H9 (cell line): ENCODE data around the gene OR8D1. TPM values are rescaled to one million over a fixed set of nuclear protein-coding genes. Genes with fewer than 3 reads are reported as not detected.

Experiments used
- DNase-seq: peaks from one replicate; pipeline ENCODE4 v3.0.0-alpha.2; 2017
- H2AFZ ChIP-seq: one replicate; pipeline ENCODE4 v1.6.1; 2013; ENCODE audit warnings: mild to moderate bottlenecking, low read length, control low read depth, moderate library complexity
- H2AK5ac ChIP-seq: 2 replicates; pipeline ENCODE4 v1.6.1; 2013; ENCODE audit warnings: low read length, control low read depth, mixed read lengths; ENCODE audit not compliant: insufficient read length
- H2BK120ac ChIP-seq: one replicate; pipeline ENCODE4 v1.6.1; 2013; ENCODE audit warnings: low read depth, mild to moderate bottlenecking, low read length, control low read depth, inconsistent platforms; ENCODE audit not compliant: poor library complexity, severe bottlenecking
- H2BK12ac ChIP-seq: 2 replicates; pipeline ENCODE4 v1.6.1; 2013; ENCODE audit warnings: low read length, control low read depth, mixed read lengths, low read depth; ENCODE audit not compliant: insufficient read length
- H2BK15ac ChIP-seq: 2 replicates; pipeline ENCODE4 v1.6.1; 2013; ENCODE audit warnings: low read depth, low read length, control low read depth
- H2BK20ac ChIP-seq: one replicate; pipeline ENCODE4 v1.6.1; 2013; ENCODE audit warnings: low read depth, mild to moderate bottlenecking, low read length, control low read depth, inconsistent platforms; ENCODE audit not compliant: poor library complexity, severe bottlenecking
- H2BK5ac ChIP-seq: 2 replicates; pipeline ENCODE4 v1.6.1; 2013; ENCODE audit warnings: low read length, control low read depth, mixed read lengths; ENCODE audit not compliant: insufficient read length
- H3K14ac ChIP-seq: 2 replicates; pipeline ENCODE4 v1.6.1; 2013; ENCODE audit warnings: low read length, control low read depth; ENCODE audit not compliant: insufficient read depth
- H3K18ac ChIP-seq: 2 replicates; pipeline ENCODE4 v1.6.1; 2013; ENCODE audit warnings: low read depth, mild to moderate bottlenecking, mixed read lengths, low read length, control low read depth; ENCODE audit not compliant: insufficient read length
- H3K23ac ChIP-seq: 2 replicates; pipeline ENCODE4 v1.6.1; 2013; ENCODE audit warnings: low read length, control low read depth, mixed read lengths, low read depth; ENCODE audit not compliant: insufficient read length
- H3K23me2 ChIP-seq: 2 replicates; pipeline ENCODE4 v1.6.1; 2013; ENCODE audit warnings: low read depth, mild to moderate bottlenecking, mixed read lengths, low read length, control low read depth; ENCODE audit not compliant: insufficient read length, poor library complexity, severe bottlenecking
- H3K27ac ChIP-seq: 2 replicates; pipeline ENCODE4 v1.5.1; 2013; ENCODE audit warnings: low read length, control low read depth, mixed read lengths, low read depth; ENCODE audit not compliant: insufficient read length
- H3K27me3 ChIP-seq: 2 replicates; pipeline ENCODE4 v1.6.1; 2013; ENCODE audit warnings: low read length, control low read depth, inconsistent platforms; ENCODE audit not compliant: insufficient read depth
- H3K4ac ChIP-seq: 2 replicates; pipeline ENCODE4 v1.6.1; 2013; ENCODE audit warnings: low read depth, mild to moderate bottlenecking, control low read depth, inconsistent platforms, low read length, moderate library complexity
- H3K4me1 ChIP-seq: 2 replicates; pipeline ENCODE4 v1.6.1; 2013; ENCODE audit warnings: low read length, control low read depth, inconsistent platforms; ENCODE audit not compliant: insufficient read depth
- H3K4me2 ChIP-seq: 2 replicates; pipeline ENCODE4 v1.6.1; 2013; ENCODE audit warnings: low read length, control low read depth, mixed read lengths; ENCODE audit not compliant: insufficient read length, insufficient read depth
- H3K56ac ChIP-seq: 2 replicates; pipeline ENCODE4 v1.6.1; 2013; ENCODE audit warnings: low read depth, mild to moderate bottlenecking, mixed read lengths, low read length, control low read depth; ENCODE audit not compliant: insufficient read length
- H3K79me1 ChIP-seq: 2 replicates; pipeline ENCODE4 v1.6.1; 2013; ENCODE audit warnings: low read depth, mild to moderate bottlenecking, moderate library complexity, low read length, control low read depth, inconsistent platforms; ENCODE audit not compliant: insufficient read depth, poor library complexity, severe bottlenecking
- H3K79me2 ChIP-seq: 2 replicates; pipeline ENCODE4 v1.6.1; 2013; ENCODE audit warnings: low read length, control low read depth, inconsistent platforms; ENCODE audit not compliant: insufficient read depth
- H3K9ac ChIP-seq: 2 replicates; pipeline ENCODE4 v1.6.1; 2013; ENCODE audit warnings: low read length, control low read depth, mixed read lengths; ENCODE audit not compliant: insufficient read length; ENCODE audit errors: extremely low read depth
- H3K9me3 ChIP-seq: one replicate; pipeline ENCODE4 v1.6.1; 2013; ENCODE audit warnings: low read depth, low read length, inconsistent platforms; ENCODE audit not compliant: control insufficient read depth
- H3T11ph ChIP-seq: one replicate; pipeline ENCODE4 v1.6.1; 2013; ENCODE audit warnings: mild to moderate bottlenecking, low read length, control low read depth, inconsistent platforms
- H4K20me1 ChIP-seq: one replicate; pipeline ENCODE4 v1.6.1; 2013; ENCODE audit not compliant: control insufficient read depth, insufficient read length, insufficient read depth
- H4K5ac ChIP-seq: 2 replicates; pipeline ENCODE4 v1.6.1; 2013; ENCODE audit warnings: low read depth, mild to moderate bottlenecking, mixed read lengths, low read length, control low read depth; ENCODE audit not compliant: insufficient read length
- H4K8ac ChIP-seq: replicated peaks from 2 replicates; pipeline ENCODE4 v1.6.1; 2013; ENCODE audit warnings: low read length, control low read depth, mixed read lengths, low read depth; ENCODE audit not compliant: insufficient read length
- H4K91ac ChIP-seq: 2 replicates; pipeline ENCODE4 v1.6.1; 2013; ENCODE audit warnings: low read depth, mild to moderate bottlenecking, moderate library complexity, mixed read lengths, low read length, control low read depth; ENCODE audit not compliant: insufficient read length
- H3K27ac Mint-ChIP-seq, 3 experiments: 2 replicates in 2 of 3; 3 replicates in 1 of 3; pipeline ENCODE4 v1.8.0; 2020 to 2021; ENCODE audit warnings: mixed read lengths in 3 of 3, mild to moderate bottlenecking in 1 of 3, moderate library complexity in 1 of 3
- H3K27me3 Mint-ChIP-seq: 2 replicates; pipeline ENCODE4 v1.8.0; 2021; ENCODE audit warnings: low read depth, mild to moderate bottlenecking, moderate library complexity, mixed read lengths
- H3K36me3 Mint-ChIP-seq, 3 experiments: 2 replicates in 2 of 3; 3 replicates in 1 of 3; pipeline ENCODE4 v1.8.0; 2020 to 2021; ENCODE audit warnings: low read depth in 3 of 3, mixed read lengths in 3 of 3; ENCODE audit not compliant: insufficient read depth in 1 of 3
- H3K4me1 Mint-ChIP-seq, 2 experiments: 2 replicates each; pipeline ENCODE4 v1.8.0; 2020; ENCODE audit warnings: mixed read lengths in 2 of 2
- H3K4me3 Mint-ChIP-seq, 2 experiments: 2 replicates in 1 of 2; 3 replicates in 1 of 2; pipeline ENCODE4 v1.8.0; 2020 to 2021; ENCODE audit warnings: mild to moderate bottlenecking in 2 of 2, mixed read lengths in 2 of 2, moderate library complexity in 1 of 2
- H3K9me3 Mint-ChIP-seq, 2 experiments: 2 replicates in 1 of 2; 3 replicates in 1 of 2; pipeline ENCODE4 v1.8.0; 2020; ENCODE audit warnings: mild to moderate bottlenecking in 2 of 2, mixed read lengths in 2 of 2, moderate library complexity in 1 of 2
- WGBS: extraction: QIAGEN DNeasy Blood & Tissue Kit; methylation state at CpG from one replicate; pipeline ENCODE4 v1.1.7; 2013; ENCODE audit warnings: missing lambda C conversion rate, low lambda C conversion rate, mixed read lengths; ENCODE audit not compliant: insufficient read length; ENCODE audit errors: extremely low coverage; 5-methylcytosine and 5-hydroxymethylcytosine counted together
- total RNA-seq: library from RNA; stranded (reverse); gene quantifications from 2 replicates; pipeline ENCODE4 v1.2.1, GENCODE V29; 2021
- TF ChIP-seq, protein P1 (sequence below): fragments of 200-600 bp; sonication (generic); conservative IDR thresholded peaks from 3 replicates; pipeline ENCODE4 v1.8.0; 2021; ENCODE audit warnings: antibody characterized with exemption, mild to moderate bottlenecking

The OR8D1 gene
- total RNA-seq, 1 experiment from 2014 or later = not detected

DNA sequence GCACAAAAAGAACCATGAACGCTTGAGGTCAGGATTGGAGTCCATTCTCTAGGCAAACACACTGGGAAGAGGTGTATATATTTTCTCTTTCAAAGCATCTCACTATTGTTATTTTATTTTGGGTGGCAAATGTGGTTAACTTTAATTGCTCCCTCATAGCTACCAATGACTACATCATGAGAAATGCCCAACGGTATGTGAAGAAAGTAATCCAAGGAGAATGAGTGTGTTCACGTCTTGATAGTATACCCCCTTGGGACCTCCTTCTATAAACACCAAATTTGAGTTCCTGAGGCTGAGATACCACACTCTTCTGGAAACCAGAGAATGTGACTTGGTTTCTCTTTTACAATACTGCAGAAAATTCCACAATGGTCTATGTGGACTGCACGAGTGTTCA, 15.8 kb downstream of the OR8D1 start:
- Histone ChIP-seq H2BK15ac (no peak overlapping the region), H3K79me2 (no peaks in the 10 kb centered on the region), H3K4me1 (peaks cover 5% of the 10 kb centered on the region), H3K79me1 (no peaks in the 10 kb centered on the region), H3K27me3 (no peaks in the 10 kb centered on the region; the same call in 1 of the 2 replicates), H2AFZ (no peak overlapping the region), H2BK120ac (no peak overlapping the region), H3T11ph (no peak overlapping the region), H3K4ac (no peak overlapping the region), H2BK5ac (no peak overlapping the region), H3K4me2 (no peak overlapping the region), H2BK12ac (no peak overlapping the region), H4K5ac (no peak overlapping the region), H3K56ac (no peak overlapping the region), H3K14ac (no peak overlapping the region), H3K9me3 (no peaks in the 10 kb centered on the region), H4K8ac (no peak overlapping the region), H3K9ac (no peak overlapping the region), H3K27ac (no peak overlapping the region), H2BK20ac (no peak overlapping the region), H3K18ac (no peak overlapping the region), H4K91ac (no peak overlapping the region), H2AK5ac (no peak overlapping the region), H3K23me2 (no peaks in the 10 kb centered on the region), H3K23ac (no peak overlapping the region), H4K20me1 (no peaks in the 10 kb centered on the region)
- no peak overlapping the region for H3K4me3 Mint-ChIP-seq
- H3K27ac Mint-ChIP-seq = no peak overlapping the region
- WGBS = no CpG with 5 or more reads among the region's 4 CpGs
- H3K4me1 Mint-ChIP-seq = peaks cover 12 to 18% of the 10 kb centered on the region in 2 experiments
- TF ChIP-seq, protein P1, sequence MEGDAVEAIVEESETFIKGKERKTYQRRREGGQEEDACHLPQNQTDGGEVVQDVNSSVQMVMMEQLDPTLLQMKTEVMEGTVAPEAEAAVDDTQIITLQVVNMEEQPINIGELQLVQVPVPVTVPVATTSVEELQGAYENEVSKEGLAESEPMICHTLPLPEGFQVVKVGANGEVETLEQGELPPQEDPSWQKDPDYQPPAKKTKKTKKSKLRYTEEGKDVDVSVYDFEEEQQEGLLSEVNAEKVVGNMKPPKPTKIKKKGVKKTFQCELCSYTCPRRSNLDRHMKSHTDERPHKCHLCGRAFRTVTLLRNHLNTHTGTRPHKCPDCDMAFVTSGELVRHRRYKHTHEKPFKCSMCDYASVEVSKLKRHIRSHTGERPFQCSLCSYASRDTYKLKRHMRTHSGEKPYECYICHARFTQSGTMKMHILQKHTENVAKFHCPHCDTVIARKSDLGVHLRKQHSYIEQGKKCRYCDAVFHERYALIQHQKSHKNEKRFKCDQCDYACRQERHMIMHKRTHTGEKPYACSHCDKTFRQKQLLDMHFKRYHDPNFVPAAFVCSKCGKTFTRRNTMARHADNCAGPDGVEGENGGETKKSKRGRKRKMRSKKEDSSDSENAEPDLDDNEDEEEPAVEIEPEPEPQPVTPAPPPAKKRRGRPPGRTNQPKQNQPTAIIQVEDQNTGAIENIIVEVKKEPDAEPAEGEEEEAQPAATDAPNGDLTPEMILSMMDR = no peak
- H3K36me3 Mint-ChIP-seq = no peaks in the 10 kb centered on the region
- H3K9me3 Mint-ChIP-seq = no peaks in the 10 kb centered on the region
- H3K27me3 Mint-ChIP-seq = no peaks in the 10 kb centered on the region; the same call in 1 of the 2 replicates
- DNase-seq = no peak
